H9 (cell line): ENCODE results near the gene DOCK1. TPM values are rescaled to one million over a fixed set of nuclear protein-coding genes. Genes with fewer than 3 reads are reported as not detected.
A peak's percentile ranks its signal among the peaks of the same experiment; 100 is the strongest.

ENCODE experiments used
- DNase-seq: peaks from one replicate; pipeline ENCODE4 v3.0.0-alpha.2; 2017
- H2AFZ ChIP-seq: one replicate; pipeline ENCODE4 v1.6.1; 2013; ENCODE audit warnings: mild to moderate bottlenecking, low read length, control low read depth, moderate library complexity
- H2AK5ac ChIP-seq: 2 replicates; pipeline ENCODE4 v1.6.1; 2013; ENCODE audit warnings: low read length, control low read depth, mixed read lengths; ENCODE audit not compliant: insufficient read length
- H2BK120ac ChIP-seq: one replicate; pipeline ENCODE4 v1.6.1; 2013; ENCODE audit warnings: low read depth, mild to moderate bottlenecking, low read length, control low read depth, inconsistent platforms; ENCODE audit not compliant: poor library complexity, severe bottlenecking
- H2BK12ac ChIP-seq: 2 replicates; pipeline ENCODE4 v1.6.1; 2013; ENCODE audit warnings: low read length, control low read depth, mixed read lengths, low read depth; ENCODE audit not compliant: insufficient read length
- H2BK15ac ChIP-seq: 2 replicates; pipeline ENCODE4 v1.6.1; 2013; ENCODE audit warnings: low read depth, low read length, control low read depth
- H2BK20ac ChIP-seq: one replicate; pipeline ENCODE4 v1.6.1; 2013; ENCODE audit warnings: low read depth, mild to moderate bottlenecking, low read length, control low read depth, inconsistent platforms; ENCODE audit not compliant: poor library complexity, severe bottlenecking
- H2BK5ac ChIP-seq: 2 replicates; pipeline ENCODE4 v1.6.1; 2013; ENCODE audit warnings: low read length, control low read depth, mixed read lengths; ENCODE audit not compliant: insufficient read length
- H3K14ac ChIP-seq: 2 replicates; pipeline ENCODE4 v1.6.1; 2013; ENCODE audit warnings: low read length, control low read depth; ENCODE audit not compliant: insufficient read depth
- H3K18ac ChIP-seq: 2 replicates; pipeline ENCODE4 v1.6.1; 2013; ENCODE audit warnings: low read depth, mild to moderate bottlenecking, mixed read lengths, low read length, control low read depth; ENCODE audit not compliant: insufficient read length
- H3K23ac ChIP-seq: 2 replicates; pipeline ENCODE4 v1.6.1; 2013; ENCODE audit warnings: low read length, control low read depth, mixed read lengths, low read depth; ENCODE audit not compliant: insufficient read length
- H3K23me2 ChIP-seq: 2 replicates; pipeline ENCODE4 v1.6.1; 2013; ENCODE audit warnings: low read depth, mild to moderate bottlenecking, mixed read lengths, low read length, control low read depth; ENCODE audit not compliant: insufficient read length, poor library complexity, severe bottlenecking
- H3K27ac ChIP-seq: 2 replicates; pipeline ENCODE4 v1.5.1; 2013; ENCODE audit warnings: low read length, control low read depth, mixed read lengths, low read depth; ENCODE audit not compliant: insufficient read length
- H3K27me3 ChIP-seq: 2 replicates; pipeline ENCODE4 v1.6.1; 2013; ENCODE audit warnings: low read length, control low read depth, inconsistent platforms; ENCODE audit not compliant: insufficient read depth
- H3K4ac ChIP-seq: 2 replicates; pipeline ENCODE4 v1.6.1; 2013; ENCODE audit warnings: low read depth, mild to moderate bottlenecking, control low read depth, inconsistent platforms, low read length, moderate library complexity
- H3K4me1 ChIP-seq: 2 replicates; pipeline ENCODE4 v1.6.1; 2013; ENCODE audit warnings: low read length, control low read depth, inconsistent platforms; ENCODE audit not compliant: insufficient read depth
- H3K4me2 ChIP-seq: 2 replicates; pipeline ENCODE4 v1.6.1; 2013; ENCODE audit warnings: low read length, control low read depth, mixed read lengths; ENCODE audit not compliant: insufficient read length, insufficient read depth
- H3K56ac ChIP-seq: 2 replicates; pipeline ENCODE4 v1.6.1; 2013; ENCODE audit warnings: low read depth, mild to moderate bottlenecking, mixed read lengths, low read length, control low read depth; ENCODE audit not compliant: insufficient read length
- H3K79me1 ChIP-seq: 2 replicates; pipeline ENCODE4 v1.6.1; 2013; ENCODE audit warnings: low read depth, mild to moderate bottlenecking, moderate library complexity, low read length, control low read depth, inconsistent platforms; ENCODE audit not compliant: insufficient read depth, poor library complexity, severe bottlenecking
- H3K79me2 ChIP-seq: 2 replicates; pipeline ENCODE4 v1.6.1; 2013; ENCODE audit warnings: low read length, control low read depth, inconsistent platforms; ENCODE audit not compliant: insufficient read depth
- H3K9ac ChIP-seq: 2 replicates; pipeline ENCODE4 v1.6.1; 2013; ENCODE audit warnings: low read length, control low read depth, mixed read lengths; ENCODE audit not compliant: insufficient read length; ENCODE audit errors: extremely low read depth
- H3K9me3 ChIP-seq: one replicate; pipeline ENCODE4 v1.6.1; 2013; ENCODE audit warnings: low read depth, low read length, inconsistent platforms; ENCODE audit not compliant: control insufficient read depth
- H3T11ph ChIP-seq: one replicate; pipeline ENCODE4 v1.6.1; 2013; ENCODE audit warnings: mild to moderate bottlenecking, low read length, control low read depth, inconsistent platforms
- H4K20me1 ChIP-seq: one replicate; pipeline ENCODE4 v1.6.1; 2013; ENCODE audit not compliant: control insufficient read depth, insufficient read length, insufficient read depth
- H4K5ac ChIP-seq: 2 replicates; pipeline ENCODE4 v1.6.1; 2013; ENCODE audit warnings: low read depth, mild to moderate bottlenecking, mixed read lengths, low read length, control low read depth; ENCODE audit not compliant: insufficient read length
- H4K8ac ChIP-seq: replicated peaks from 2 replicates; pipeline ENCODE4 v1.6.1; 2013; ENCODE audit warnings: low read length, control low read depth, mixed read lengths, low read depth; ENCODE audit not compliant: insufficient read length
- H4K91ac ChIP-seq: 2 replicates; pipeline ENCODE4 v1.6.1; 2013; ENCODE audit warnings: low read depth, mild to moderate bottlenecking, moderate library complexity, mixed read lengths, low read length, control low read depth; ENCODE audit not compliant: insufficient read length
- H3K27ac Mint-ChIP-seq, 3 experiments: 2 replicates in 2 of 3; 3 replicates in 1 of 3; pipeline ENCODE4 v1.8.0; 2020 to 2021; ENCODE audit warnings: mixed read lengths in 3 of 3, mild to moderate bottlenecking in 1 of 3, moderate library complexity in 1 of 3
- H3K27me3 Mint-ChIP-seq: 2 replicates; pipeline ENCODE4 v1.8.0; 2021; ENCODE audit warnings: low read depth, mild to moderate bottlenecking, moderate library complexity, mixed read lengths
- H3K36me3 Mint-ChIP-seq, 3 experiments: 2 replicates in 2 of 3; 3 replicates in 1 of 3; pipeline ENCODE4 v1.8.0; 2020 to 2021; ENCODE audit warnings: low read depth in 3 of 3, mixed read lengths in 3 of 3; ENCODE audit not compliant: insufficient read depth in 1 of 3
- H3K4me1 Mint-ChIP-seq, 2 experiments: 2 replicates each; pipeline ENCODE4 v1.8.0; 2020; ENCODE audit warnings: mixed read lengths in 2 of 2
- H3K4me3 Mint-ChIP-seq, 2 experiments: 2 replicates in 1 of 2; 3 replicates in 1 of 2; pipeline ENCODE4 v1.8.0; 2020 to 2021; ENCODE audit warnings: mild to moderate bottlenecking in 2 of 2, mixed read lengths in 2 of 2, moderate library complexity in 1 of 2
- H3K9me3 Mint-ChIP-seq, 2 experiments: 2 replicates in 1 of 2; 3 replicates in 1 of 2; pipeline ENCODE4 v1.8.0; 2020; ENCODE audit warnings: mild to moderate bottlenecking in 2 of 2, mixed read lengths in 2 of 2, moderate library complexity in 1 of 2
- WGBS: extraction: QIAGEN DNeasy Blood & Tissue Kit; methylation state at CpG from one replicate; pipeline ENCODE4 v1.1.7; 2013; ENCODE audit warnings: missing lambda C conversion rate, low lambda C conversion rate, mixed read lengths; ENCODE audit not compliant: insufficient read length; ENCODE audit errors: extremely low coverage; 5-methylcytosine and 5-hydroxymethylcytosine counted together
- total RNA-seq: library from RNA; stranded (reverse); gene quantifications from 2 replicates; pipeline ENCODE4 v1.2.1, GENCODE V29; 2021
- TF ChIP-seq, protein P1 (sequence below): fragments of 200-600 bp; sonication (generic); conservative IDR thresholded peaks from 3 replicates; pipeline ENCODE4 v1.8.0; 2021; ENCODE audit warnings: antibody characterized with exemption, mild to moderate bottlenecking

The DOCK1 gene
- total RNA-seq, 1 experiment from 2014 or later, result 57.0 TPM

DNA sequence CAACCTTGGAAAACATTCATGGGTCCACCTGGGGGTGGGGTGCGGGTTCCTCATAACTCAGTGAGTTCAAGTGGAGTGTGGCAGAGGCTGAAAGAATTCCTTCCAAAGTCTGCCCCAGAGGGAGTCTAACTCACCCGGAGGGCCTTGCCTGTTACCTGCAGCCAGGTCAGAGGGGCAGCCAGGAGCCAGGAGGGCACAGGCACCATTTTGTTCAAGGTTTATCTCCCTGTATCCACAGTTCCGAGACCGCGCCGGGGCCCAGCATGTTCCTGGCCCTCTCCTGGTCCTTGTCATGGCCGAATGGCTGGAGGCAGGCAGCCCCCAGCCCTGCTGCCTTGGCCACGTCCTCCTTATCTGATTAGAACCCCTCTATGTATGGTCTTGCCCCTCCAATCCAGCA, 11.4 kb upstream of the DOCK1 start:
- H3K9me3 Mint-ChIP-seq, result peaks cover 7 to 29% of the 10 kb centered on the region in 2 experiments; a peak in 4 of 5 replicates
- Histone ChIP-seq H3K23me2 (no peaks in the 10 kb centered on the region), H3T11ph (no peak overlapping the region), H3K4me2 (no peak overlapping the region), H4K5ac (no peak overlapping the region), H3K79me2 (no peaks in the 10 kb centered on the region), H3K79me1 (no peaks in the 10 kb centered on the region), H2BK5ac (no peak overlapping the region), H4K91ac (no peak overlapping the region), H2BK12ac (no peak overlapping the region), H2BK20ac (no peak overlapping the region), H4K8ac (no peak overlapping the region), H3K56ac (no peak overlapping the region), H2BK15ac (no peak overlapping the region), H3K27me3 (no peaks in the 10 kb centered on the region; the same call in 1 of the 2 replicates), H4K20me1 (no peaks in the 10 kb centered on the region), H2BK120ac (no peak overlapping the region), H3K14ac (no peak overlapping the region; the same call in 1 of the 2 replicates), H2AFZ (no peak overlapping the region), H3K18ac (no peak overlapping the region), H3K4ac (no peak overlapping the region), H3K27ac (no peak overlapping the region), H3K4me1 (no peaks in the 10 kb centered on the region), H2AK5ac (no peak overlapping the region), H3K9ac (no peak overlapping the region), H3K23ac (no peak overlapping the region), H3K9me3 (no peaks in the 10 kb centered on the region)
- H3K27ac Mint-ChIP-seq, result no peak overlapping the region
- H3K36me3 Mint-ChIP-seq, result peaks cover 5 to 22% (median 13%) of the 10 kb centered on the region in 3 experiments; a peak in 6 of 7 replicates
- DNase-seq, result peak; percentile 14
- no peaks in the 10 kb centered on the region for H3K4me1 Mint-ChIP-seq
- H3K4me3 Mint-ChIP-seq, result no peak overlapping the region
- TF ChIP-seq, protein P1, sequence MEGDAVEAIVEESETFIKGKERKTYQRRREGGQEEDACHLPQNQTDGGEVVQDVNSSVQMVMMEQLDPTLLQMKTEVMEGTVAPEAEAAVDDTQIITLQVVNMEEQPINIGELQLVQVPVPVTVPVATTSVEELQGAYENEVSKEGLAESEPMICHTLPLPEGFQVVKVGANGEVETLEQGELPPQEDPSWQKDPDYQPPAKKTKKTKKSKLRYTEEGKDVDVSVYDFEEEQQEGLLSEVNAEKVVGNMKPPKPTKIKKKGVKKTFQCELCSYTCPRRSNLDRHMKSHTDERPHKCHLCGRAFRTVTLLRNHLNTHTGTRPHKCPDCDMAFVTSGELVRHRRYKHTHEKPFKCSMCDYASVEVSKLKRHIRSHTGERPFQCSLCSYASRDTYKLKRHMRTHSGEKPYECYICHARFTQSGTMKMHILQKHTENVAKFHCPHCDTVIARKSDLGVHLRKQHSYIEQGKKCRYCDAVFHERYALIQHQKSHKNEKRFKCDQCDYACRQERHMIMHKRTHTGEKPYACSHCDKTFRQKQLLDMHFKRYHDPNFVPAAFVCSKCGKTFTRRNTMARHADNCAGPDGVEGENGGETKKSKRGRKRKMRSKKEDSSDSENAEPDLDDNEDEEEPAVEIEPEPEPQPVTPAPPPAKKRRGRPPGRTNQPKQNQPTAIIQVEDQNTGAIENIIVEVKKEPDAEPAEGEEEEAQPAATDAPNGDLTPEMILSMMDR, result no peak
- peaks cover 11% of the 10 kb centered on the region for H3K27me3 Mint-ChIP-seq
- WGBS, result no CpG with 5 or more reads among the region's 8 CpGs
